GM21526 (cell line): ENCODE measurements around the gene RPL10A.

ENCODE experiments used
- ATAC-seq: cut with Tn5 transposase; IDR thresholded peaks from one replicate; pipeline ENCODE4 v1.9.1; 2021; ENCODE audit warnings: moderate library complexity; ENCODE audit not compliant: unreplicated experiment, low FRiP score

Gene RPL10A

DNA sequence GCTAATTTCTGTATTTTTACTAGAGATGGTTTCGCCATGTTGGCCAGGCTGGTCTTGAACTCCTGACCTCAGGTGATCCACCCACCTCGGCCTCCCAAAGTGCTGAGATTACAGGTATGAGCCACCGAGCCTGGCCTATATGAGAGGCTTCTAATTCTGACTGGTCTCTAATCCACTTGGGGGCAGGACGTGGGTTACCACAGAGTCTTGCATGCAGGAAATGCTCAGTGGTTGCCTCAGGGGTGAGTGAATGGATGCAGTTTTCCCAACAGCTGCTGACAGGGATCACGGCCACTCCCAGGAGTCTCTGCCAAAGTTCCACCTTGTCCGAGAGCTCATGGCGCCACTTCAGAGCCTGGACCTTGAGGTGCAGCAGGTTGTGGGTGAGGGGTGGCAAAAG, 22.5 kb upstream of the RPL10A start:
- no peak for ATAC-seq

DNA sequence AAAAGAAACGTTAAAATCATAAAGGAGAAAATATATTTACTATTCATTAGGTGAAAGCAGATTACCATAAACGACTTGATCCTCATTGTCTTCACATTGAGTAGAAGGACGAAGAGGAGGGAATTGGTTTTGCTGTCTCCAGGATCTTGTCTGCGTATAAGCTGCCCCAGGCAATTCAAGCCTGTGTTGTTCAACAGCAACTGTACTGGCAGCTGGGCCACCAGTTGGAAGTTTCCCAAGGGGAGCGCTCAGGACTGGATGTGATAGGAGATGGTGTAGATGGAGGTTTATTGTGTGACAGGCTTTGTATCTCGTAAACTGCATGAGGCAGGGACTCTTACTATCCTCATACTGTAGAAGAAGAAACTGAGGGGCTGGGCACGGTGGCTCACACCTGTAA, 20.0 kb upstream of the RPL10A start:
- ATAC-seq: no peak

GRCh38 chr6:35449287-35449881, 18.8 kb upstream of the RPL10A start:
- ATAC-seq: no peak

GRCh38 chr6:35451354-35452182, 16.6 kb upstream of the RPL10A start:
- no peak for ATAC-seq

DNA sequence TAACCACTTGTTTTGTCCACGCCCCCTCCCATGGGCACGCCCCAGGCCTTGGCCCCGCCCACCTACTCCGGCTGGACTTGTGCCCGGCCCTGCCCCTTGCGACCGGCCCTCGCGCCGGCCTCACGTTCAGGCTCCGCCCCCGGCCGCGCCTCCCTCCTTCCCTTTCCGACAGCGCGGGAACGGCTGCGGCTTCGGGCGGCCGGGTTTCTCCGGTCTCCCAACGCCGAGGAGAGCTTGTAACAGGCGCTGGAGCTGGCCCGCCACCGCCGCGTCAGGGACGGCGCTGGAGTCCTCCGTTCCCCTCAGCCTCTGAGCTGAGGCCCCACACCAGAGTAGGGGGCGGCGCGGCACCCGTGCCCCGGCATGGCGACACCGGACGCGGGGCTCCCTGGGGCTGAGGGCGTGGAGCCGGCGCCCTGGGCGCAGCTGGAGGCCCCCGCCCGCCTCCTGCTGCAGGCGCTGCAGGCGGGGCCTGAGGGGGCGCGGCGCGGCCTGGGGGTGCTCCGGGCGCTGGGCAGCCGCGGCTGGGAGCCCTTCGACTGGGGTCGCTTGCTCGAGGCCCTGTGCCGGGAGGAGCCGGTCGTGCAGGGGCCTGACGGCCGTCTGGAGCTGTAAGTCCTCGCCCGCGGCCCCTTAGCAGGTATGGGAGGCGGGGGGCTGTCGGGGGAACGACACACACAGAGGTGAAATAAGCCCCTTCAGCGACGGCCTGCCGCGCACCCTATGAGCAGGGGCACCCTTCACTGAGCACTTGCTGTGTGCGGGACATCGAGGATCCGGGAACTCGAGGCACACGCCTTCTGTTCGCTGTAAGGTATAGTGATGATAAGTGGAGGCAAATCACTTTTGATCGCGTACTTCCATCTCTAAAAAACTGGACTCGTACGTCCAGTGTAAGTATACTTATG, 15.8 kb upstream of the RPL10A start, which contains the start of gene FANCE:
TSS of gene FANCE (plus strand) at position 156 of the 908 bp plus-strand sequence. CDS start at position 364, 208 bp downstream.
- ATAC-seq: peak; percentile 85

DNA sequence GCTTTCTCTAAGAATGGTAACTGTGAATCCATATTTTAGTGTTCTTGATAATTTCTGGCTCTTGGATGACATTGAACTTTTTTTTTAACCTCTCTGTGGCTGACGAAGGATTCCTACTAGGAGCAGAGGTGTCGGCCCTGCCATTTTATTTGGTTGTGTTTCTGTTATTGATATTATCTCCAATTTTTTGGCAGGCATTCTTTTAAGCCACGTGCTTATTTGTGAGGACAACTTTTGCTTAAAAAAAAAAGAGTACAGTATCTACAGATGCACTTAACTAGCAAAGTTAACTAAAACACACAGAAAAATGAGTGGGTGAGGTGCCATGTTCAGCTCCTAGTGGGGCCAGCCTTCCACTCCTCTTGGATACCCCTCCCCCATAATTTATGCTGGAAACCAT, 15.0 kb upstream of the RPL10A start:
- no peak for ATAC-seq

GRCh38 chr6:35454391-35455110, 13.7 kb upstream of the RPL10A start:
- no peak for ATAC-seq

- ATAC-seq: no peak
These were observed 10.3 kb upstream of the RPL10A start for GRCh38 chr6:35457907-35458306.

- no peak for ATAC-seq
These were observed 6.9 kb upstream of the RPL10A start for GRCh38 chr6:35461270-35461669.

DNA sequence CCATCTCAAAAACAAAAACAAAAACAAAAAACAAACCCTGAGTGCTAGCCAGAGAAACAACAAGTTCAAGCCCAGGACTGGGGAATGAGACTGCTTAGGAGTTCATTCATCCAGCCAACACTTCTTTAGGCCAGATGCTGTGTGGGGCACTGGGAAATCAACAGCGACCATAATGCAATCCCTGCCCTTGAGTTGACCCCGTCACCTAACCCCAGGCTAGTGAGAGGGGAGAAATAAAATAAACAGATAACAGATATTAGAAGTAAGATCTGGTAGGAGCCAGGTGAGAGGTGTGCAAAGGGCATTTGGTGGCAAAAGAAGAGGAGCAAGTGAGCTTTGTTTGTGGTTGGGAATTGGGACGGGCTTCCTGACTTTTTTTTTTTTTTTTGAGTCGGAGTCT, 4.9 kb upstream of the RPL10A start:
- no peak for ATAC-seq

GRCh38 chr6:35465646-35466045, 2.6 kb upstream of the RPL10A start:
- ATAC-seq: no peak

- ATAC-seq: no peak
These were observed 964 bp downstream of the RPL10A start for GRCh38 chr6:35468980-35469750.

DNA sequence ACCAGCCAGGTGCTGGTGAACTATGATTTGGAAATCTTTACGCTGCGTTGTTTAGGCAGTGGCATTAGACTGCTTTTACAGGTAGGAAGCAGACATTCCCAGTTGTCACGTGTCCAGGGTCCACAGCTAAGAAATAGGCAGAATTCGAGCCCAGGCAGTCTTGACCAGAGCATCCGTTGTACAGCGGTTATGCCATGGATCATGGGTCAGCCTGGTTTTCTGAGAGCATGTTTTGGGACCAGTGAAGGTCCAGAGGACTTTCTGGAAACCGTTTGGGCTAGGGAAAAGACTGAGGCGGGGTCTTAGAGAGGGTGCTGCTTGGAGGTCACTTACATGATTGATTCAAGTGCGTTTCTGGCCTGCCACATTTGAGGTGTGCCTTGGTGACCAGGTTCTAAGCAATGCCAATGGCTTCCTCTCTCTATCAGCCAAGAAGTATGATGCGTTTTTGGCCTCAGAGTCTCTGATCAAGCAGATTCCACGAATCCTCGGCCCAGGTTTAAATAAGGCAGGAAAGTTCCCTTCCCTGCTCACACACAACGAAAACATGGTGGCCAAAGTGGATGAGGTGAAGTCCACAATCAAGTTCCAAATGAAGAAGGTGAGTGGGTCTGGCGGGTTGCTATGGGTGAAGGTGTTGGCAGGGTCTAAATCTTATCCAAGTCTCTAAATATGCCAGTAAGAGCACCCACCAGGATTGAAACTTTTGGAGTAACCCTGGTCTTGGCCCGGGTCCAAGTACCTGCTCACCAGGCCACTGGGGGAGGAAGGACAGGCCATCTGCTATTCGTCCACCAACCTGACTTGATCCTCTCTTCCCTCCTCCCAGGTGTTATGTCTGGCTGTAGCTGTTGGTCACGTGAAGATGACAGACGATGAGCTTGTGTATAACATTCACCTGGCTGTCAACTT, 1.8 kb downstream of the RPL10A start:
- no peak for ATAC-seq

GRCh38 chr6:35470663-35471120, 2.5 kb downstream of the RPL10A start:
- ATAC-seq: no peak

DNA sequence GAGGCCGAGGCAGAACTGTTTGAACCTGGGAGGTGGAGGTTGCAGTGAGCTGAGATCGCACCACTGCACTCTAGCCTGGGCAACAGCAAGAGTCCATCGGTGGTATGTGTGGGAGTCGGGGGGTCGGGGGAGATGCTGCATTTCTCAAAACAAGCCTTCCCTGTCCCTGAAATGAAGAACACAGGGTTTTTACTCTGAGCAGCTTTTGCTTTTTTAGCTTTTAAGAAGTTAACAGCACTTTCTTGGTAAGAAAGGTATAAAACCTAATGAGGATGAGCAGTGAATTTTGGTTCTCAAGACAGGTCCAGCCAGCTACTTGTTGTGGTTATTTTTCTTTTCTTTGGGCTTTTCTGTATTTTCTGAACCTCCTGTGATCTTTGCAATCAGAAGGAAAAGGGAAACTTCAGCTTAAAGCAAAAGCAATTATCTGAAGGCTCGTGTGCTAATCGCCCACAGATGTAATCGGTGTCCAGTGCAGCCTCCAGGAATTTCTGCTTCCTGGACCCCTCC, 3.7 kb downstream of the RPL10A start:
- ATAC-seq: no peak

GRCh38 chr6:35473075-35473849, 5.1 kb downstream of the RPL10A start:
- no peak for ATAC-seq

DNA sequence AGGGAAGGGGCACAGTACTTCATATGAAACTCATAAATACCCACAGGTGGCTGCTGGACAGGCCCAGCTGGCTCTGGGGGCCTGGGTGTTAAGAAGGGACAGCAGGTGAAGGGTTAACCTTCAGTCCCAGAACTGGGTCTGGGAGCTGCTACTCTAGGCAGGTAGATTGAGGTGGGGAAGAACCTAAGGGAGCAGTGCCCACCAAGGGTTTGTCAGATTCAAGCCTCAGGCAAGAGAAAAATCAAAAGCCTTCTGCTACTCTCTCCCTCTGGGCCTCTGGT, 5.6 kb downstream of the RPL10A start:
- ATAC-seq: no peak
